ENCODE data around the gene GRIN2A.

GRIN2A gene

DNA sequence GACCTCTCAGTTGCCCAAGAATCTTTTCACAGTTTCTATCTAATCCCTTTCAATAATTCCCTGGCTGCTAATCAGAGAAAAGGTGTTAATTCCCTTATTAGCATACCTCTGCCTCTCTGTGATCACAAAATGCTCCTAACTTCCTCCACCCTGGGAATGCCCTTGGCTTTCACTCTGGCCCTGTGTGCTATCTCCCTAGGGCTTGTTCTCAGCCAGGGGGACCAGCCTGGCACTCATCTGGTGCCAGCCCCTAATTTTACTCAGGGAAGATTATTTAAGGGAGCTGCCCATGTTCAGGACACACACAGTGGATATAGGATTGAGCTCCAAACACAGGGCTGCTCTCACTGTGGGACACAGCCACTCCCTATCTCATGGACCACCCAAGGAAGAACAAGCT lies 225.2 kb downstream of the GRIN2A start:
- DNase-seq = no peak

DNA sequence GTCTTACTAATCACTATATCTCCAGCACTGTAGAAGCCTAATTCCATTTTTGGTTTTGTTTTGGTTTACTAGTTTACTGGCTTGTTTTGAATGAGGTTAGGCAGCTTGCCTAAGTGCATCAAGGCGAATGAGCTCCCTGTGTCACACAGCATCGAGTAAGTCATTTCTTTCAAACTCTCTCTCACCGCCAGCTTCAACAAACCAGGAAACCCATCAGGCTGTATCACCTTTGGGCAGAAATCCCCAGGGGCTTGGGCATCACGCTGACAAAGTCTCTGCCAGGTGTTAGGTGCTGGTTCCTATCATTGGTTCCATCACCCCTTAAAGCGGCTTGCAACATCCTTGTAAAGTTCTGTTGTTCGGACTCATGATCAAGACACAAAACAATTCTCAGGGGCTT lies 226.6 kb downstream of the GRIN2A start:
- DNase-seq = no peak

DNA sequence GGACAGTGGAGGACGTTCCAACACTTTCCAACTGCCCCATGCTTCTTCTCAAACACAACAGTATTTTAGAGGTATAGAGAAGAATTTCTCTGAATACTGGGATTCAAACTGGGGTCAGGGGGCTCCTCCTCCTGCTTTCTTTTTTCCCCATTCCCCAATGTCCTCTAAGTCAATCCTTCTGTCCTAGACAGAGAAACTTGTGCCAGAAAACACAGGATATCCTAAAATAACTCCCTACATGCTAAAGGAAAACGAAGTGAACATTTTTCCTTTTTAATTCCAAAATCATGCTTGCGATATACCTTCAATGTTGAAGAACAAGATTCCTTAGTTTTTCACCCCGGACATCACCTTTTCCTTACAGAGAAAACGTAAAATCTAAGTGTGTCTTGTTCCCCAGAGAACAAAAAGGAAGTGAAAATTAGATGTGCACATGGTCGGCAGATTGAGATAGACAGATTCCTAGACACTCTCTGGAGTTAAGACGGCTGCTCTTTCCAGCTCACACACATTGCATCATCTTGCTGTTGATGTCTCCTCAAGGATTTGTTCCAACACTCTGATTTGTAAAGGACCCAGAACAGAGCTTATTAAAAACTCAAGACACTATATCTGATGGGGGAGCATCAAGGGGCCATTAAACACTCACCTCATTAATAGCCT lies 228.2 kb downstream of the GRIN2A start:
- DNase-seq = peak; percentile 2

DNA sequence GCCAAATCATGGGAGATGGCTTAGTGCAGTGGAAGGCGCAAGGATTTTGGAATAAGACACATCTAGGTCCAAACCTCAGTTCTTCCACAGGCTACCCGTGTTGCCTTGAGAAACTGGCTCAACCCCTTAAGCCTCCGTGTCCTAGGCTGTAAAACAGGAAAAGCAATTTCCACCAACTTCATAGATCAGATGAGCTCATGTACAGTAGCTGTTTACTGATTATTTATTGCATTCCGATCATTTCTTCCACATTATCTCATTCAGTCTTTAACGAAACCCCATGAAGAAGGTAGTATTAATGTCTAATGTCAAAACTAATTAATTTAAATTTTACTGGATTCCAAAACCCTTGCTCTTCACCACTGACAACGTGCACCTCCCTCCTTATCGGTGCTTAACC lies 231.6 kb downstream of the GRIN2A start:
- no peak for DNase-seq

DNA sequence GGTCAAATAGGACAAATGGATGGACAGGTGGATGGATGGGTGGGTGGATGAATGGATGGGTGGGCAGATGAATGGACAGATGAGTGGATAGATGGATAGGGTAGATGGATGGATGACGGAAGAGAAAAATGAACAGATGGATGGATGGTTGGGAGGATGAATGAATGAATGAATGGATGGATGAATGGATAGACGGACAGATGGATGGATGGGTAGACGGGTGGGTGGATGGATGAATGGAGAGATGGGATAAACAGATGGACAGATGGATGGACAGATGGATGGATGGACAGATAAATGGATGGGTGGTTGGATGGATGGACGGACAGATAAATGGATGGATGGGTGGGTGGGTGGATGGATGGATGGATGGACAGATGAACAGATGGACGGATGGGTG lies 232.8 kb downstream of the GRIN2A start:
- DNase-seq = no peak

DNA sequence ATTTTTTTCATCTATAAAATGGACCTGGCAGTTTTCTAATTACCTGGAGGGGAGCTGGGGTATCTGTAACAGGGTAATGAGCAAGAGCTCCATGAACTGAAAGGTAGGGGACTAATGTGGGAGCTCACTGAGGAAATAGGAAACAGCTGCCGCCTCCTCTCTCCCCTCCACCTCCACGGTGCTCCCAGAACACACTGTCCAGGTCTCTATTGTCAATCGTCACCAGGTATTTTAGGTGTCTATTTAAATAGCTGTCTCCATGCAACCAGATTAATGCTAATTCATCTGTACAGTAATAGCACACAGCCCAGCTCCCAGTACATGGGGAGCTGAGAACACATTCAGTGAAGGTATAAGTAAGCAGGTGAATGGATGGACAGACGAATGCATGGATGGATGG lies 233.3 kb downstream of the GRIN2A start:
- DNase-seq = no peak

DNA sequence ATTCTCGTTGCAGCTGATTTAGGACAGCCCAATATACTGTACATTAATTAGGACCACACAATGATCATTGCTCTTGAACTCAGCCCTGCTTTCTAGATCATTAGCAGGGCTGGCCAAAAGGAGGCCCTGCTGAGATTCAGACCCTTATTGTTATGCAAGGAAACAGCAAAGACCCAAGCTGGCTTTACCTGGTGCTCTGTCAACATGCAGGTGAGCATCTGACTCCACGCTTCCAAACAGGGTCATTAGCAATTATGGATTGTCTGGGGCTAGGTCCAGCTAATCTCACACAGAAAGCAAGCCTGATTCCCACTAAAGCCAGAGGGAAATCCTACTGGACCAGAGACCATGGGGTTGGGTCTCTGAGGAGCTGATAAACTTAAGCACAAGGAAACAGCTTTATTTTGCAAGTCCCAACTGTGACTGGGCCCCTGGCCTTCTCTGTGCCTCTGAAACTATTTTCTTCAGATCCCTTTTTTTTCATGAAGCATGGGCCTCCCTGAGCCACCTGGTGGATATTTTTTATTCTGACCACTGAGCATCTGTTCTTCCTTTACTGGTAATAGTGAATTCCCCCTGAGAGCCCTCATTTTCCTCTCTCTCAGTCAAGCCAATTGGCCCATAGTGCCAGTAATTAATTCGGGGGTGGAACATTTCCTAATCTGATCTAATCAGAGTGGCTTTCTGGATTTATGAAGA lies 236.1 kb downstream of the GRIN2A start:
- DNase-seq = no peak

DNA sequence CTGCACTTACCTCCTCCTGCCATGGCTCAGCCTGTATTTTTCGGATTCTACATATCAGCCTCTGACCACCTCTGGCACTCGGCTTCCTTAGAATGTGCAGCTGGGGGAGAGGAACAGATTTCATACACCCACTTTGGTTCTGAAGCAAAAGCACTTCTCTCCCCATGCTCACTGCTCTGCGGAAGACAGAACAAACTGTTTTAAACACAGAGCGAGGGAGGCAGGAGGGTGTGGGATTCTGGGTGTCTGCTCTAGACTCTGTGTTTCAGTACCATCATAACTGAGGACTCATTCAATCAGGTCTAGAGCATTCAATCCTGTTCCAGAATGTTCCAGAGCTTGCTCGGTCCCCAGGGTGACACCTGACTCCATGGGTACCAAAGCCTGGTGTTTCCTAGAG lies 239.1 kb downstream of the GRIN2A start:
- no peak for DNase-seq

DNA sequence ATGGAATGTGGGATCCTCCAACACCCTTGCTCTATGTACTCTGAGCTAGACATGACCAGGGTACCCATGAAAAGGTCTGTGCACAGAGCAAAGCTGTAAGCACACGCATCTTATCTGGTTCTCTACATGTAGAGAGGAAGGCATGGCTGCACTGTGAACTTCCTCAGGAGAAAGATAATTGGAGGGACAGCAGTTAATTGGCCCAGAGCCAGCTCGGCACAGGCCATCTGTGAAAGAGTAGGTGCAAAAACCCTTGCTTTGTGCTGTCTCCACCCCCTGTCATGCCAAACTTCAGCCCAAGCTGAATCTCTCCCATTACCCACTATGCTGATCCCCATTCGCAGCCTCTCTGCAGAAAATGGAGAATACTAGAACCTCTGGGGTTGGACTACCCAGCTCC lies 241.0 kb downstream of the GRIN2A start:
- no peak for DNase-seq

DNA sequence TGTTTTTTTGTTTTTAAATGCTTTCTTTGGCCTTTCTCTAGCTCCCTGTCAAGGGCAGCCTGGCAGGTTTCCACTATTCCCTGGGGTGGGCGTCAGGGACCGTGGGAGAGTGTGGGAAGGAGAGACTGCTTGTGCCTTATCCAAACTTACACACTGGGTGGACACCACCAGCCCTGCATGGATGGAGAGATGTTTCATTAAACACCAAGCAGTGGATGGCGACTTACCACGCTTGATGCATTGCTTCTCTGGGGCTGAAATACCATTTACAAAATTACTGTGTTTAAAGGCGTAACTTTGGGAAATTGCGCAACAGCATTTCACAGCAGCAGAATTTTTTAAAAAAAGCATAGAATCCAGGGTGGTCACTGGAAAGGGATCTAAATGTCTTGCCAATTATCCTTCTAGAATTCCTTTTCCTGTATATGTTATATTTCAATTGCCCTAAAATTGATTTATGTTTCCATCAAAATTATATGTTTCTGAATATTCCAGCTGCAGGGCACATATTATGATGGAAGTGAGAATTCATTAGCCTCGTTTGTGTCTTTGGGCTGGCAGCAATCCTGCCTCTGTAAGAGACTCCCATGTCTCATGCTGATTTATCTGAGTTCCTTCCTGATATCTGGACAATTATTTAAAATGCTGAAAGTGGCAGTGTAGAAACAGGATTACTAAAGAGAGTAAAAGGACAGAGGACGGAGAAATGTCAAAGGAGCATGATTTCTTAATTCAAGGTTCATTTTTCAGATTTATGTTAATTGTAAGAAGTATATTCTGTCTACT lies 247.3 kb downstream of the GRIN2A start:
- peak; percentile 6 for DNase-seq

DNA sequence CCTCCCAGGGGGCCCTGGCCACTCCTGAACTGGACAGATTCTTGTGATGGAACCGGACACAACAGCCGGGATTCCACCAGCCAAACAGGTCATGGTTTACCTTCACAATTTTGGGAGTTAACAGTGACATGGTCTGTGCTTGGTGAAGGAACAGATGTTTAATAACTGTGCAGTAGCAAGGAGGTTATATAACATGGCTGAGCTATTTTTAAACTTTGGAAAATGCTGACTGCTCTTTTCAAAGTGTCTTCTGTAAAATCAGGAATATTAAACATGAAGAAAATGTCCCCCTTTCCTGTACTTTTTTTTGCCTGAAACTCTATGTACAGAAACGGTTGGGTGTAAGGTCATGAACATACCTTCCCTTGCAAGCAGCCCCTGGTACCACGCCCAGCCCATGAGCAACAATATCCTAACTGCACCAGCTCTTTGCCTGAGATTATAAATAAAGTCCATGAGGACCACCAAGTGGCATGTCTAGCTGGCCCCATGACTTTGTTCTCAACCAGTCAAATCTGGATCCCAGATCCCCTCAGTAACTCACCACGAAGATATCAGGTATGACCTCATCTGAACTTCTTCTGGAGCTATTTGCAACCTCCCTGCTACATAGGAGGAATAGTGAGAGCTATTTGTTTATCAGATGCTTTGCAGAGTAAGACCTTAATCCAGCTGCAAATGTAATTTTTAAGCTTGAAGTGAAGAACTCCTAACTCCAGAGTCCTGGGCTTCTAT lies 249.1 kb downstream of the GRIN2A start:
- DNase-seq = no peak

DNA sequence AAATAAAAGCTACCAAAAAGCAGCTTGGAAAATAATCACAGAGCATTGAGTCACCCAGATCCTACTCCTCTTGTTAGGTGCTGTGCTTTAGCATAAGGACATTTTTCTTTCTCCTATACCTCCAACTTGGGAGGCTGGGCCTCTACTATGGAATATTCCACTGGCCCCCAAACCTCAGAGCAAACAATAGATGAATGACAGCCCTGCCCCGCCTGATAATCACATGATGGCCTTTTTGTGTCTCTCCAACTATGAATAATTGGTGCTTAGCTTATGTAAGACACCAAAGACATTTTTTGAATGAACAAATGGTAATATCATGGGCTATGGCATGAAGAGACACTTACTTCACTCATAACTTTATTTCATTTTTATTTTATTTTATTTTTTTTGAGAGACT lies 250.2 kb downstream of the GRIN2A start:
- no peak for DNase-seq

DNA sequence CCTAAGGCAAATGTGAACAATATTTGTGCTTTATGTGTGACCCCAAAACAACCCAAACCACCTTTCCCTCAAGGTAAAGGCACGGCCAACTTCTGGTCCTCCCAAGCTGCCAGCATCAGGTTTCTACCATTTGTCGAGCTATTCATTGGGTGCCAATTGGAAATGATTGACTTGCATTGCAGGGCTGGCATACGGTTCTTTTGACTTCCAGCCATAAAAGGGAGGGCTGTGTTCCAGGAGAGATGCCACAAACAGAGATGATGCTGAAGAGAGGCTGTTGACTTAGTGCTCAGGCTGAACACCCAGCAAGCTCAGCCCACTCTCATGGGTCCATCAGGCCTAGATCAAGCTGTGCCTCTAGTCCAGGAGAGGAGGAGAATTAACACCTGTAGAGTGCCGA lies 252.4 kb downstream of the GRIN2A start:
- DNase-seq = no peak

DNA sequence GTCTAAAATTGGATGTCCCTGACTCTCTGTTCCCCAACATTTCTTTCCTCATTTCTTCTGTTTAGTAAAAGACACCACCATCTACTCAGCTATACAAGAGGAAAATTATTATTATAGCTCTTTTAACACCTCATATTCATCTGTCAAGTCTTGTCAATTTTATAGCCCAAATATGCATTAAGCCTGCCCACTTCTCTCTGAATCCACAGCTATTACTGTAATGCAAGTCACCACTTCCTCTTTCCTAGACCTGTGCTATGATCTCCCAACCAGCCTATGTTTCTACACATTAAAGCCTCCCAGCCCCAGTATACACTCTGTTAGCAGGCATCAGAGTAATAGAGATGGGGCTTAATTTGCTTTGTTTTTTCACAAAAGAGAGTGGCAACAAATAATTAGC lies 252.9 kb downstream of the GRIN2A start:
- DNase-seq = peak; percentile 72

DNA sequence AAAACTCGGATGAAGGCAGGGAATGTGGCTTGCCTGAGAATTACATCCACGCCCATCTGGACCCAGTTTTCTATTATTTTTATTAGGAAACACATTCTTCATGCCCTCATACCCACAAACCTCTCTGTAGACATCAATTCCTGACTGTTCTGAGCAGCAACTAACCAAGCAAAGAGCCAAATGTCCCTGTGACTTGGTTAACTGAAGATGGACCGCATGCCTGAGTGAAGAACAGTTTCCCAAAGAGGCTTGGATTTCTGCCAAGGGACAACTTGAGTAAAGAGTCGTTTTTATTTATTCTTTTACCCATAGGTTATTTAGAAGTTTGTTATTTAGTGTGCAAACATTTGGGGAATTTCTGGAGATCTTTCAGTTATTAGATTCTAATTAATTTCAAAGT lies 259.8 kb downstream of the GRIN2A start:
- no peak for DNase-seq

DNA sequence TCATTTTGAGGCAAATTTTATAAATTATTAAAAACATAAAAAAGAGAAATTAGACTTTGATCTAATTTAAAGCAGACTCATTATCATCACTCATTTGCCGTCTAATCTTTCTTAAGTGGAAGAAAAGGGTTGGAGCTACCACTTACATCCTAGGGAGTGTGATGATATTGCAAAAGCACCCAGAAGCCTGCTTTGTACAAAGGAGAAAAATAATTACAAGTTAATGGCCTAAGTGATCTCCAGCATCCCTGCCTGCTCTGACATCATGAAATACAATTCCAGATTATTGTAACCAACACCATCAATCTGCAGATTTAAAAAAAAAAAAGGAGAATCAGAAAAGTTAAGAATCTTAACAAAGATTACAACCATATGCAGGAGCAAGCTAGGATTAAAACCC lies 260.2 kb downstream of the GRIN2A start:
- DNase-seq = no peak

DNA sequence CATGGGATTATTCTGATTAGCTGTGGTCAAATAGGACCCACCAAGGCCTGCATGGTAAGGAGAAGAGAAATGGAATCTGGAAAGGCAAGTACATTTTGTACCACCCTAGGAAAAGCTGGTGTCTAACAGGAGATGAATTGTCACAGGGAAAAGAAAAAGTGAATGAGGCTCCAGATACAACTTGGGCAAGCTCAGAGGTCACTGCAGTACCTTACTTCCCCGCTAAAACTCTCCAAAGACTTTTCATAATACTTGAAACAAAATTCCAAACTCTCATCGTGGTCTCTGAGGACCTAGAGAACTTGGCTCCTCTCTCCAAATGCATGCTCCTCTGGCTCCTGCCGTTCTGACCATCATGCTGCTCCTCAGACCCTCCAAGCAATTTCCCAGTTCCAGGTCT lies 262.8 kb downstream of the GRIN2A start:
- no peak for DNase-seq

DNA sequence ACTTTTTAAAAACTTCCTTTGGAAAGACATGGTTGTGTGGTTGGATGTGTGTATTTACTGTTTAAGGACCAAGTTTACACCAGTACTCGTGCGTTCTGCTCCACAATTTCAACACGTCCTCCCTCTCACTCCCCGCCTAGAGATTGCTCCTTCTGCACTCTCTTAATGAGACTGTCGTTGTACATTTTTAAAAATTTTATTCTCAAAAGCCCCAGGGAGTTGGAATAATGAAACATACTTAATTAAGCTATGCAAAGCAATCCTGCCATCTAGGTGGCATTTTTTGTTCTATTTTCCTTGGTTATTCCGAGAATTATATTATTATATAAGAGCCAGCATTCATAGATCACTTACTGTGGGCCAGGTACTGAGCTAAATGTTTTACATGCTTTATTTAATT lies 264.5 kb downstream of the GRIN2A start:
- DNase-seq = no peak

DNA sequence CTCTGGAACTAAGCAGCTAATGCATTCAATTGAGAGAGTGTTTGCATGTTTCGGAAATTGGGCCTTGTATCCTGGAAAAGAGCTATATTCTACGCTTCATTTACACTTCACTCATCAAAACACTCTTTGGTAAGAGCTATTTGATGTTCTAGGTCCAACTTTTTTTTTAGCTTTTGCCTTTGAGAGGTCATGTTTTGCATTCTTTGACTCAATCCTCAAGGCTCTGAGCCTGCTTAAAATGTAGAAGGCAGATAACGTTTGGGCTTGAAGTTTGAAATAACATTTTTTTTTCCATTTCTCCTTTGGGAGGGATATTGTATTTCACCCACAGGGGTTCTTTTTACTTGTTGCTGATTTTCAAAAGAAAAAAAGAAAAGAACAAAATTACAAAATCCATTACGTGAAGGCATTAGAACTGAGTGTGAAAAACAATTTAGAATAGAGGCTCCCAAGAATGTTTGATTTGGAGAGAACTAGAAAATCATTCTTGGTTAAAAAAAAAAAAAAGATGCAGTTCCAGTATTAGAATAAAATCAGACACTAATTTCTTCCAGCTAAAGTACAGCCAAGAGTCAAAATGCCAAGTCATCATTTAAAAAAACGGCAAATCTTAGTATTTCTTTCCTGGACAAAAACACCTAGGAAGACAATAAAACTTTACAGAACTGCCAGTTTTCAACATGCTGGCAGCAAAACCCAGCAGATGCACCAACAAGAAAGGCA lies 268.5 kb downstream of the GRIN2A start:
- no peak for DNase-seq

DNA sequence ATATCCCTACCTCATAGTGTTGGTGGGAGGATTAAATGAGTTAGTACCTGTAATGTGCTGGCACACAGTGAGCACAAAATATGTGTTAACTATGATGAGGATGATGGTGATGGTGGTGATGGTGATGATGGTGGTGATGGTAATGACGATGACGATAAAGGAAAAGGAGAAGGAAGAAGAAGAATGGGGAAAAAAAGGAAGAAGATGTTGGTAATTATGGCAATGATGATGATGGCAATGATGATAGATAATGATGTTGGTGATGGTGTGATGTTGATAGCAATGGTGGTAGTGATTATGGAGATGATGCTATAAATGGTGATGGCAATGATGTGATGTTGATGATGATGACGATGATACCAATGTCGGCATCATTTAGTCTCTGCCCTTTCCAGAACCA lies 270.2 kb downstream of the GRIN2A start:
- no peak for DNase-seq

DNA sequence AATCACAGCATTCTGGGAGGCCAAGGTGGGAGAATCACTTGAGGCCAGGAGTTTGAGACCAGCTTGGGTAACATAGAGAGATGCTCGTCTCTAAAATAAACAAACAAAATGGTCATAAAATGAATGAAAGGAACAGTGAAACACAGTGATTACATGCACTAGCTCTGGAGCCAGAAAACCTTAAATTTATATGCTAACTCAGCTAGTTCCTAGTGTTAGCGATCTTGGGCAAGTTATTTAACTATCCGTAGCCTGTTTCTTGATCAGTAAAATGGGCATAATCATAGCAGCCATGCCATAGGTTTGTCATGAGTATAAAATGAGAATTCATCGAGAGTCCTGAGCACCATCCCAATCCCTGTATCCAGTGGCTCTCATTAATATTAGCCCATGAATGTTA lies 271.0 kb downstream of the GRIN2A start:
- DNase-seq = no peak

DNA sequence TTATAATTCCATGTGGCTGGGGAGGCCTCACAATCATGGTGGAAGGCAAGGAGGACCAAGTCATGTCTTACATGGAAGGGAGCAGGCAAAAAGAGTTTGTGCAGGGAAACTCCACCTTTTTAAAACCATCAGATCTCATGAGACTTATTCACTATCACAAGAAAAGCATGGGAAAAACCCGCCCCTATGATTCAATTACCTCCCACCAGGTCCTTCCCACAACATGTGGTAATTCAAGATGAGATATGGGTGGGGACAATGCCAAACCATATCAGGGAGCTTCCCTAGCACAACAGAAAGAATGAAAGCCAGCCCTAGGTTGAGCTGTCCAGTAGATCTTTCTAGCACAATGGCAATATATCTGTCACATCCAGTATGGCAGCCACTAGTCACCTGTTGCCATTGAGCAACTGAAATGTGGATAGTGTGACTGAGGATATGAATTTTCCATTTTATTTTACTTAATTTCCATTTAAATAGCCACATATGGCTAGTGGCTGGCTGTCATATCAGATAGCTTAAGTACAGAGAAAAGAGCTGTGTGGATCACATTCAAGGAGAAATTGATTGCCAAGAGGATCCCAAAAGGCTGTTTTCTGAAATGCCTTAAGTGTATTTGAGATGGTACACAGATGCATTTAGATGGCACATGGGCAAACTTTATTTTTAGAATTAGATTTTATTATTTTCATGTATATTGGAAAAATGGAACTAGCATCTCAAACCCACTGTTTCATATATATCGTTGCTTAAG lies 273.0 kb downstream of the GRIN2A start:
- DNase-seq = no peak

Measured in MV-4-11 (cell line).